Measurements from ENCODE around the gene ZCCHC17. TPM values are rescaled to one million over a fixed set of nuclear protein-coding genes. Genes with fewer than 3 reads are reported as not detected.

ZCCHC17 gene
- total RNA-seq, 1 experiment from 2014 or later, result 42.0 TPM

GRCh38 chr1:31371121-31371959, 74.5 kb downstream of the ZCCHC17 start (continued):
- TF ChIP-seq SP1 (CRISPR knock-in tag; conservative IDR thresholded peaks at IDR 0.05) (no peak), HMGA2 (CRISPR knock-in tag; IDR thresholded peaks at IDR 0.05) (no peak), TEAD4 (CRISPR knock-in tag; IDR thresholded peaks at IDR 0.05) (no peak), ATF6 (CRISPR knock-in tag; IDR thresholded peaks at IDR 0.05) (no peak)

- ChIA-PET POLR2A (interaction anchor here (2.1 kb wide), 1 partner anchor 75 kb away, joined by 15 read pairs; the partner anchor contains the start of genes SNRNP40 and ZCCHC17), CTCF (interaction anchor here (1.6 to 5.8 kb wide), 4 partner anchors 23 to 177 kb away, joined by 5 to 85 read pairs (median 34); partner anchors contain the start of genes SNRNP40 and ZCCHC17)
- TF ChIP-seq TCF7 (CRISPR knock-in tag; IDR thresholded peaks at IDR 0.05; ENCODE audit: low read depth), result no peak
- H3K9me3 Mint-ChIP-seq, result no peaks in the 10 kb centered on the region
- ATAC-seq (no peak), DNase-seq (ENCODE audit: low spot score) (no peak)
- H3K27me3 Mint-ChIP-seq (ENCODE audit: low read depth), result peaks cover 4% of the 10 kb centered on the region
- peaks cover 58% of the 10 kb centered on the region for H3K4me1 Mint-ChIP-seq
- peaks cover 5% of the 10 kb centered on the region; the same call in 1 of the 2 replicates for H3K36me3 Mint-ChIP-seq
- peak overlapping the region; percentile 70 for H3K4me3 Mint-ChIP-seq
- no peak overlapping the region for H3K27ac Mint-ChIP-seq
Measured at GRCh38 chr1:31372051-31372450, 75.2 kb downstream of the ZCCHC17 start.

GRCh38 chr1:31372751-31373055, 75.9 kb downstream of the ZCCHC17 start:
- peaks cover 4% of the 10 kb centered on the region for H3K27me3 Mint-ChIP-seq (ENCODE audit: low read depth)
- peak; percentile 3 for ATAC-seq
- peaks cover 52% of the 10 kb centered on the region for H3K4me1 Mint-ChIP-seq
- H3K36me3 Mint-ChIP-seq, result peaks cover 5% of the 10 kb centered on the region; the same call in 1 of the 2 replicates
- peak overlapping the region; percentile 70 for H3K4me3 Mint-ChIP-seq
- H3K27ac Mint-ChIP-seq, result peak overlapping the region; percentile 30; the same call in 1 of the 2 replicates
- TF ChIP-seq ZNF396 (CRISPR knock-in tag; IDR thresholded peaks at IDR 0.05; ENCODE audit: borderline replicate concordance) (no peak), ZNF138 (CRISPR knock-in tag; conservative IDR thresholded peaks at IDR 0.05) (no peak), USF1 (CRISPR knock-in tag; IDR thresholded peaks at IDR 0.05) (no peak), TP53 (CRISPR knock-in tag; IDR thresholded peaks at IDR 0.05) (no peak), ZNF512 (CRISPR knock-in tag; IDR thresholded peaks at IDR 0.05; ENCODE audit: borderline replicate concordance) (no peak), SMAD4 (CRISPR knock-in tag; IDR thresholded peaks at IDR 0.05) (no peak), JUN (CRISPR knock-in tag; IDR thresholded peaks at IDR 0.05) (no peak)
- H3K9me3 Mint-ChIP-seq, result no peaks in the 10 kb centered on the region
- ChIA-PET POLR2A (interaction anchor here (1.8 to 2.1 kb wide), 3 partner anchors 22 to 75 kb away, joined by 14 to 15 read pairs (median 14); partner anchors contain the start of genes SERINC2, SNRNP40 and ZCCHC17), CTCF (interaction anchor here (0.9 to 5.8 kb wide), 9 partner anchors 23 to 260 kb away, joined by 3 to 85 read pairs (median 10); no protein-coding TSS in a partner anchor)
- DNase-seq (ENCODE audit: low spot score), result no peak

GRCh38 chr1:31373056-31373896, 76.4 kb downstream of the ZCCHC17 start, which contains the start of gene FABP3:
Gene FABP3 (minus strand): TSS chr1:31373076. CDS start chr1:31373014, 62 bp downstream.
- Mint-ChIP-seq H3K27me3 (ENCODE audit: low read depth) (peaks cover 4% of the 10 kb centered on the region), H3K4me1 (peaks cover 52% of the 10 kb centered on the region), H3K36me3 (no peaks in the 10 kb centered on the region; the same call in 1 of the 2 replicates), H3K4me3 (peak within 1 kb of the TSS; percentile 70), H3K9me3 (no peaks in the 10 kb centered on the region), H3K27ac (peak within 1 kb of the TSS; percentile 94)
- ChIA-PET POLR2A (interaction anchor here (0.6 to 2.1 kb wide), 19 partner anchors 11 to 881 kb away, joined by 3 to 15 read pairs (median 3); partner anchors contain the start of genes PEF1, SERINC2, SNRNP40 and ZCCHC17), CTCF (interaction anchor here (0.5 to 5.8 kb wide), 15 partner anchors 10 to 603 kb away, joined by 3 to 85 read pairs (median 5); no protein-coding TSS in a partner anchor)
- ATAC-seq (peak; percentile 72), DNase-seq (ENCODE audit: low spot score) (peak; percentile 95)
- TF ChIP-seq E2F4 (CRISPR knock-in tag; IDR thresholded peaks at IDR 0.05; ENCODE audit: borderline replicate concordance, low read depth) (no peak), NR1H2 (CRISPR knock-in tag; IDR thresholded peaks at IDR 0.05) (no peak), RELA (CRISPR knock-in tag; IDR thresholded peaks at IDR 0.05; ENCODE audit: borderline replicate concordance) (no peak), E2F5 (CRISPR knock-in tag; IDR thresholded peaks at IDR 0.05) (peak; percentile 37; the same call in 1 of the 2 replicates), TEAD1 (CRISPR knock-in tag; IDR thresholded peaks at IDR 0.05) (peak; percentile 93; the same call in 1 of the 2 replicates), USF1 (CRISPR knock-in tag; IDR thresholded peaks at IDR 0.05) (peak; percentile 18; the same call in 1 of the 2 replicates), USF2 (CRISPR knock-in tag; IDR thresholded peaks at IDR 0.05) (peak; percentile 64; the same call in 1 of the 2 replicates)

Measured in WTC11 (cell line).